ENCODE measurements around the gene SLC44A4. TPM values are rescaled to one million over a fixed set of nuclear protein-coding genes. Genes with fewer than 3 reads are reported as not detected.

Gene SLC44A4
- total and polyA plus RNA-seq, 2 of the 8 experiments (the other 6 are each of a cell fraction or from before 2014, with no cell fraction given), result 4.8 to 7.0 TPM

GRCh38 chr6:31928672-31928939, 49.8 kb upstream of the SLC44A4 start:
- Histone ChIP-seq H3K79me1 (ENCODE audit: low read depth, low read length) (no peaks in the 10 kb centered on the region), H4K91ac (replicated peaks; ENCODE audit: insufficient read length, low read length) (no peak overlapping the region), H3K79me2 (ENCODE audit: control insufficient read depth in 1 of 2, insufficient read depth in 2 of 2, low read length in 2 of 2) (no peaks in the 10 kb centered on the region), H4K5ac (ENCODE audit: insufficient read length, low read depth, low read length) (no peak overlapping the region), H3K27ac (ENCODE audit: low read depth, low read length) (no peak overlapping the region), H4K8ac (ENCODE audit: extremely low read depth, insufficient read depth, low read length) (no peak overlapping the region), H3K4ac (replicated peaks; ENCODE audit: insufficient read length, low read depth, low read length) (no peak overlapping the region), H2BK120ac (replicated peaks; ENCODE audit: low read depth, low read length) (no peak overlapping the region), H3K23me2 (ENCODE audit: low read depth, low read length) (no peaks in the 10 kb centered on the region), H4K20me1 (replicated peaks in 1 of 2; ENCODE audit: control insufficient read depth in 1 of 2, insufficient read depth in 2 of 2, low read length in 2 of 2) (no peaks in the 10 kb centered on the region), H3K18ac (ENCODE audit: extremely low read depth, low read length) (no peak overlapping the region), H3K9ac (replicated peaks in 1 of 4; ENCODE audit: extremely low read depth in 1 of 4, low read depth in 3 of 4, low read length in 3 of 4) (no peak overlapping the region), H2BK5ac (ENCODE audit: low read depth, low read length) (no peak overlapping the region), H2BK20ac (ENCODE audit: low read length) (no peak overlapping the region), H3K23ac (ENCODE audit: insufficient read length) (no peak overlapping the region), H3K9me3 (ENCODE audit: insufficient read depth in 2 of 2, low read depth in 1 of 2, low read length in 1 of 2) (peaks cover 4% of the 10 kb centered on the region in 2 experiments; a peak in 1 of 4 replicates), H3K27me3 (replicated peaks in 1 of 4; ENCODE audit: control insufficient read depth in 3 of 4, extremely low read depth in 1 of 4, insufficient read depth in 3 of 4, low read length in 3 of 4) (no peaks in the 10 kb centered on the region), H3K4me3 (ENCODE audit: extremely low read depth in 1 of 4, insufficient read depth in 2 of 4, low read depth in 3 of 4, low read length in 4 of 4) (no peak overlapping the region), H3K4me1 (replicated peaks in 1 of 4; ENCODE audit: control insufficient read depth in 3 of 4, insufficient read depth in 4 of 4, low read length in 3 of 4) (no peaks in the 10 kb centered on the region), H2AFZ (ENCODE audit: low read length) (no peak overlapping the region), H3K56ac (replicated peaks; ENCODE audit: insufficient read length, low read depth, low read length) (no peak overlapping the region), H2AK5ac (ENCODE audit: low read depth, low read length) (no peak overlapping the region), H3K4me2 (ENCODE audit: insufficient read depth in 1 of 2, low read depth in 2 of 2, low read length in 2 of 2) (no peak overlapping the region), H3K36me3 (ENCODE audit: control insufficient read depth in 2 of 4, insufficient read depth in 4 of 4, low read length in 3 of 4) (no peaks in the 10 kb centered on the region), H2BK12ac (ENCODE audit: low read depth, low read length) (no peak overlapping the region), H3K14ac (ENCODE audit: insufficient read length) (no peak overlapping the region), H2BK15ac (ENCODE audit: low read length) (no peak overlapping the region)
- DNase-seq (ENCODE audit: low read depth in 1 of 2, low spot score in 2 of 2) (no peak), FAIRE-seq (no peak)
- 89% methylated on average over 9 of the region's 9 CpGs; no CpG with 5 or more reads in 1 of the 2 experiments for WGBS, 2 experiments (ENCODE audit: extremely low coverage in 1 of 2, insufficient coverage in 1 of 2, insufficient read length in 1 of 2, insufficient replicate concordance in 2 of 2, low coverage in 1 of 2, low lambda C conversion rate in 2 of 2, missing lambda C conversion rate in 1 of 2)
- ChIA-PET POLR2A (ENCODE audit: partially characterized antibody) (interaction anchor here (0.7 to 1.7 kb wide), 3 partner anchors 11 to 22 kb away, joined by 3 to 6 read pairs (median 4); partner anchors contain the start of gene CFB), CTCF (ENCODE audit: partially characterized antibody) (interaction anchor here (2.3 kb wide), 1 partner anchor 23 kb away, joined by 17 read pairs; no protein-coding TSS in a partner anchor)
- TF ChIP-seq BRCA1 (IDR thresholded peaks at IDR 0.05; ENCODE audit: low read depth, low read length) (no peak), KDM4A (IDR thresholded peaks at IDR 0.05; ENCODE audit: low read depth, low read length, severe bottlenecking) (no peak), SRF (IDR thresholded peaks at IDR 0.05; ENCODE audit: low read depth, low read length) (no peak), RXRA (IDR thresholded peaks at IDR 0.05; ENCODE audit: insufficient read depth, low read depth, low read length) (no peak), YY1 (IDR thresholded peaks at IDR 0.05; ENCODE audit: low read depth, low read length) (no peak), NRF1 (IDR thresholded peaks at IDR 0.05; ENCODE audit: low read depth, low read length) (no peak)

All from H1 (cell line).